GM21576 (cell line): ENCODE data around the gene COL4A6.

ENCODE experiments used
- ATAC-seq: cut with Tn5 transposase; IDR thresholded peaks from one replicate; pipeline ENCODE4 v1.9.1; 2021; ENCODE audit warnings: mild to moderate bottlenecking, moderate library complexity; ENCODE audit not compliant: unreplicated experiment

Gene COL4A6

DNA sequence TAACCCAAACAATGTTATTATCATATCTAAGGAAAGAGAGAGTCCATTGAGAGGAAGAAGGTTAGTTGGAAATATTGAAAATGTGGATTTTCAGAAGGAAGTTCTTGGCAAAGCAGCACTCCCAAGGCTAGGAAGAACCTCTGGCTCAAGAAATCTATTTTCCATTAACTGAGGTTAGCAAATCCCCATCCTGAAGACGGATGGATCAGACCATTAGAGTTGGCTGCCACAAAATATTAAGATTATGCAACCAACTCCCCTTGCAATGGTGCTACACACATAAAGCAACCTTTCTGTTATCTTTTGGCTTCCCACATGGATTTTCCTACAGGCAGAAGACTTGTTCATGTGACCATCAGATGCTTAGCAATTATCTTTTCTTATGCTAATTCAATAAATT, 96.3 kb downstream of the COL4A6 start:
- ATAC-seq, result no peak

DNA sequence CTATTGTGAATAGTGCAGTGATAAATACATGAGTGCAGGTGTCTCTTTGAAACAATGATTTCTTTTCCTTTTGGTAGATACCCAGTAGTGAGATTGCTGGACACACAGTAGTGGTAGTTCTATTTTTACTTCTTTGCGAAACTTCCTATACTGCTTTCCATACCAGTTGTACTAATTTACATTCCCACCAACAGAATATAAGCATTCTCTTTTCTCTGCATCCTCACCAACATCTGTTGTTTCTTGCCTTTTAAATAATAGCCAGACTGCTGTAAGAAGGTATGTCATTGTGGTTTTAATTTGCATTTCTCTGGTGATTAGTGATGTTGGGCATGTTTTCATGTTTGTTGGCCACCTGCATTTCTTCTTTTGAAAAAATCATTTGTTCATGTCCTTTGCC, 105.9 kb downstream of the COL4A6 start:
- ATAC-seq, result no peak

DNA sequence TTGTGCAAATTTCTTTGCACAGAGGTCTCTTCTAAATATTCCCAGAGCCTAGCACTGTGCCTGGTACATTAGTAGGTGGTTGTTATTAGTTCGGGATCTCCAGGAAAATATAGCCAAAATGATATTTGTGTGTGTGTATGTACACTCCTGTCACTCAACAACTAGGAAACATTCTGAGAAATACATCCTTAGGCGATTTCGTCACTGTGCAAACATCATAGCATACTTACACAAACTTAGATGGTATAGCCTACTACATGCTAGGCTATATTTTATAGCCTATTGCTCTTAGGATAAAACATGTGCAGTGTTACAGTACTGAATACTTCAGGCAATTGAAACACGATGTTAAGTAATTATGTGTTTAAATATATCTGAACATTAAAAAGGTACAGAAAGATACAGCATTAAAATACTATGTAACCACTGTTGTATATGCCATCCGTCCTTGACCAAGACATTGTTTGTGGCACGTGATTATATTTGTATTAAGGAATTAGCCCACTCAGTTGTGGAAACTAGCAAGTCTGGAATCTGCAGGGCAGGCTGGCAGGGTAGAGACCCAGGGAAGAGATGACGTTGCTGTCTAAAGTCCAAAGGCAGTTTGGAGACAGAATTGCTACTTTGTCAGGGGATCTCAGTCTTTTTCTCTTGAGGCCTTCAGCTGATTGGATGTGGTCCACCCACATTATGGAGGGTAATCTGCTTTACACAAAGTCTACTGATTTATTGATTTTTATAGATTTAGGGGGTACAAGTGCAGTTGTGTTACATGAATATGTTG, 106.9 kb downstream of the COL4A6 start:
- ATAC-seq, result no peak

DNA sequence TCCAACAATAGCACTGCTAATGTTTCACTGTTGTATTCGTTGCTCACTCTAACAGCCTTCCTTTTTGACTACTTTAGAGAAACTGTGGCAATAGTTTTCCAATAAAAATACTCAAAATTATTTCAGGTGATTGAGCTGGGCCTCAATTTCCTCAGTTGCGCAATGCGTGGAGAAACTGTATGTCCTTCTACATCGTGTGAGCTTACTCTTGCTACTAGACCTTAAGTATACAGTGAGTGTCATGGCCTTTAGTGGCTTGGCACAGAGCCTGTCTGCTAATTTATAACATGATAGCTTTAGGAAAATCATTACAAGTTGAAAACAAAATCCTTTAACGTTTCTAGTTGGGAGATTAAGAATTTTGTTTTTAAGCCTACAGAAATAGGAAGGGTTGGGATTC, 114.5 kb downstream of the COL4A6 start:
- no peak for ATAC-seq

DNA sequence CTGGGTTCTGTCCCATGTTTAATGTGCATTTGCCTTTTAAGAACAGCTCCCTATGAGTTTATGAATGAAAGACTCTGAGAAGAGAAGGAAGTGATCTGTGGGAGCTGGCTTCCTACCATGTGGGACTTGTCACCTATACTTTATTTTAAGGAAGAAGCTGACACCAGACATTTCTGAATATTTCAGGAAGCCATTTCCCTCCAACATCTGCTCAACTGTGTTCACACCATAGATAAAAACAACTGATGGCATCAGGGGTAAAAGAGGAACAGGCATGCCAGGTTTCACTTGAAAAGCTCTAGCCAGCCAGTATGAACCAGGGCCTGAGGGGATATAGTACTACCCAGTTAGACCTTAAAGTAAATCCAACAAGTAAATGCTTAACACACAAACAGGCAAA, 116.0 kb downstream of the COL4A6 start:
- no peak for ATAC-seq

DNA sequence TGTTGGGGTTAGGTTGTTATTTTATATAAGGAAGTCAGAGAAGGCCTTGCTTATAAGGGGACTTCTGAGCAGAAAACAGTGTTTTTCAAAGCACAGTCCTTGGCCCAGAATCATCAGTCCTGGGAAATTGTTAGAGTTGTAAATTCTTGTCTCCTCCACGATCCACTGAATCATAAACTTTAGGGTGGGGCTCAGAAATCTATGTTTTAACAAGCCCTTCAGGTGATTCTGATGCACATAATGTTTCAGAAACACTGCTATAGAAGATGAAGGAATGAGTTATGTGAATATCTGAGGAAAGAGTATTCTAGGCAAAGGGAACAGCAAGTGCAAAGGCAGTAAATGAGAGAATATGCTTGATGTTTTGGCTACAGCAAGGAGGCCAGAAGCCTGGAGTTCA, 121.8 kb downstream of the COL4A6 start:
- no peak for ATAC-seq

DNA sequence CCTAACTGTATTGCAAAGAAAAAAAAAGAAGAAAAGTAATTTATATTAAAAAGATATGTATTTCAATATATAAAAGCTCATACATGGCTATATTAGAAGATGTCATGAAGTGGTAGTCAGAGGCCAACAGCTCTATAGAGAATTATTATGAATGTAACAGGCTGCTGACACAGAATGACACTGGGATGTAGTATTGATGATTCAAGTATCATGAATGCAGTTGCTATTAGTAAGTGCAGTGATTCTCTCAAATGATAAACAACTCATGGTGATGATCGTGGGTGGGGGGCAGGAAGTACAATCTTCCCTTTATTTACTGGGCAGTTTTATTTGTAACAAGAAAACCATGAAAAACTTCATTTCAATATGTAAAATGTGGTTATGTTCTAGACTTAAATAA, 124.6 kb downstream of the COL4A6 start:
- ATAC-seq, result no peak

DNA sequence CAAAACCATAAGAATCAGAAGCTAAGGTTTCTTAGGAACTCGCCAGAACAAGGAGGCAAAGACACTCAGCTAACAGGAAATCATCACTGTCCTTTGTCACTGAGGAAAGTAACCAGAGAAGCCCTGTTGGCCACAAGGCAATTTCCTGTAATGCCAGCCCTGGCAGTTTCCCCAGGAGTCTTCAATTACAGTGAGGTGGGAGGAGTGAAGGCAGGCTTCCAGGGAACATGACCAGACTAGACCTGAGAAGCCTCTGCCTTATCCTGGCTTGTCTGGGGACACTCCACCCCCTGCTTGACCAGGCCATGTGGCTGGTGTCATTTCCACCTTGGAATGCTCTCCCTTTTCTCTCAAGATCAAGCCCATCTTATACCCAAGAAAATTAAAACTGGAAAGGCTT, 125.3 kb downstream of the COL4A6 start:
- ATAC-seq, result no peak

DNA sequence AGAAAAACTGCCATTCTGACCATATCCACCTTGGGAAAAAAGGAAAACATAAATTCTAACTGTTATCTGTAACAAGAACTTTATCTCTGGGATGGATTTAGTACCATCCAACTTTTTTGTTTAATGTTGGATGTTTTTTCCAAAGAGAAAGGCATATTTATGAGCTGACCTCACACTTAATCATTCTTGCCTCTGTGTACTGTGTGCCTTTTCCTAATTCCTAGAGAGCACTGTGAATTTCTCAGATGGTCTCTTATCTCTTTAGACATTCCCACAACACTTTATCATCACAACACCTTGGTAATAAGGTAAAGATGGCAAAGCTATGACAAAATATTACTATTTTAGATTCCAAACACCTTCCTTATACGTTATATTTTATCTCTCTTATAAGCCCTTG, 126.2 kb downstream of the COL4A6 start:
- ATAC-seq, result no peak

DNA sequence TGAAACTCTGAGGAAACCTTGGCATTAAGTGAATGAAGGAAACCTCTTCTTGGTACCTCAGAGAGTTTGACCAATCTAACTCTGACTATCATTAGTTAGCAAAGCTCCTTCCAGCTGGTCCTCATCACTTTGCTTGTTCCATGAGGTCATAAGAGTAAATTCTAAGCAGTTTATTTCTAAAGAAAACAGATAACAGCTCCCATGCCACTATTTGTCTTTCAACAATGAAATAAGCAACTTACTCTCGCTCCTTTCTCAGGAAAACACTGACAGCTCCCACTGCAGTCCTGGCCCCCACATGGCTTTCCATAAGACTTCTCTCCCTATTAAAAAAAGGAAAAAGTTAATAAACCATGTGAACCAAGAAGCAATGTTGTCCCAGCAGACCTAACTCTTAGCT, 127.7 kb downstream of the COL4A6 start:
- no peak for ATAC-seq

DNA sequence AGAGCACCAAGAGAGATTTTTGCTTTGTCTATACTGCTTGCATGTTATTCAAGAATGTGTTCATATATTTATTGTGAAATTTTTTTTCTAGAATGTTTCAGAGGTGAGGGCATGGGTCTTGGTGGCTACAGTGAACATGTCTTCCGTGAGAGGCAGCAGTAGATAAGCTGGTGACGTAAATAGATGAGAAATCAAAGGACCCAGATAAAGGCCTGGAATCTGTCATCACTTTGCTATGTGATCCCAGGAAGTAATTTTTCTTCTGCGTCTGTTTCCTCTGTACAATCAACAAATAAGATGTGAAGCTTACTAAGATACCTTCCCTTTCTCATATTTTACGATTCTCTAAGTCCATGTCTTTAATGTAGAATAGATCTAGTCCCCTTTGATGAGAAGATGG, 129.1 kb downstream of the COL4A6 start:
- ATAC-seq, result no peak

DNA sequence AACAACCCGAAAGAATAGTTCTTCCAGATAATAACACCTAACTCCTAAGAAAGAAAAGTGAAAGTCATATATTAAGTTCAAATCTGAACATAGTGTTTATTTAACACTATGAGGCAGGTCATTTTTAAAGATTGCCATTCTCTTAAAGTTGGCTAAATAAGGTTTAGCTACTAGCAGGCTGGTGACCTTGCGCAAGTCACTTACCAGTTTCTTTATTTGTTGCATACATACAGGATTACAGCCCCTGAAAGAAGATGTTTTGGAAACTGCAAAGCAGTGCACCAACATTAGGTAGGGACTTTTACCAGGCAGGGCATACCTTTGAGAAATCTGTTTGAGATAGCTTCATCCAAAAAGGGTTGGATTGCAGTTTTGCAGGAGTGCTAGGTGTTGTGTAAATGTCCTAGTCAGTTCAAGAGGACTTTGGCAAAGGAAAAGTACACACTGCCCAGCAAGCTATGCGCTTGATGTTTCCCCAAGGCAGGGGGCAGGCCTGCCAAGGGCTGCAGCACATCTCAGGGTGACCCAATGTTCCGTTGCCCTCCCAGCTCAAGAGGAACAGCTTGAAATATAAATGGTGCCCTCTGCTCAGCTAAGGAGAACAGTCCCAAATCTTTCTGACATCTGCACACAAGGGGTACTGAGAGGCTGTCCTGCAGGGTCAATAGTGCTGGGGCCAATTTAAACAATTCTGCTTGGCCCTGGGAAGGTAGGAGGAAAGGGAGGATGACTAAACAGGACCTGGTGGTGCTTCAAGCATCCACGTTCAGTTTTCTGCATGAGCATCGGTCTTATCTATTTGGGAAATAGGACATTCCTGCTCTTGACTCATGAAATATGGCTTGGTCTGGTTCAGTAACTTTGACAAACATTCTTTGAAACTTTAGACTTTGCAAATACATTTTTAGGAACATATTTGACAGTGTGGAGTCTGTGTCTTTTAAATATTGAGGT, 130.8 kb downstream of the COL4A6 start:
- no peak for ATAC-seq

DNA sequence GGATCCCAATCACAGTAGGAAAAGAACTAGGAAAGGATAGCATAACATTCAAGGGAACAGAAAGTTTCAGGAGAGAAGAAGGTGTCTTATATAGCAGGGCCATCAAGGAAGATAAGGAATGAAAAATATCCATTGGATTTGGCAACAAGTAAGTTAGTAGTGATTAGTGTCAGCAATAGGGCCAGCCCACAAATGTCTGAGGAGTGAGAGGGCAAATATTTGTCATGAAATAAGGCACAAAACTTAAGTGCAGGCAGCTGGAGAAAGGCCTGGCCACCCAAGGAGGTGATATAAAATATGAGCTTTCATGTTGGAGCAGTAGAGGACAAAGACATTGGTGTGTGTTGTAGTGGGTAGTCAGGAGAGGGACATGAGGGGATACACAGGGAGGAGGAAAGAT, 132.1 kb downstream of the COL4A6 start:
- ATAC-seq, result no peak

DNA sequence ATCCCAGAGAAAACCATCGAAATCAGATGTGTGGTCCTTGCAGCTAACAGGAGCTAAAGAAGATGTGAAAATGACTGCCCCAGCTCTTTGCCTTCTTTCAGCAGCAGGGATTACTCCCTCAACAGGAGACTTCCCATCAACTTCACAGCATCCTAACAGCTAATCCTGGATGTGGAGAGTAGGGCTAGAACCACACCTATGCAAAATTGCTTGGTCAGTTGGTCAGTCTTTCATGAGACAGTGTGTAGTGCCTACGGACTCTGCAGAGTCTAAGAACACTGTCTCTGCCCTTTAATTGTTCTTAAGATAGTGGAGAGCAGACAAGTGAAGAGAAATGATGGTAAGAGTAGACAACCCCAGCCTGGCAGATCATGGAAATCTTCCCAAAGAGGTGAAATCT, 133.5 kb downstream of the COL4A6 start:
- ATAC-seq, result no peak

DNA sequence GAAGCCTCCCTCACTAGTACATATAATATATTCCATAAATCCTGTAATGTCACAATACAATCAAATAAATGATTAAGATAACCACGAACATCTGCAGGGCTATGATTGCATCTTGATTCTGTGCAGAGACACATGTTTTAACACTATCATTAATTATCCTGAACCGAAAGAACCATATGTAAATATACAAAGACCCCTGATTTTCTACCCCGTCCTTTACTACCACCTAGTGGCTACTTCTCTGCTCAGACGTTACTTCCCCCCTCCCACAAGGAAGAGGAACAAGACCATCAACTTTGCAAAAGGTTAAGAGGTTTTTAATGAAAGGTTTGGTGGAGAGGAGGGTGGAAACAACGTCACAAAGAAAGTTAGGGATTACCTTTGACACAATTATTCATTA, 134.0 kb downstream of the COL4A6 start:
- ATAC-seq, result no peak

DNA sequence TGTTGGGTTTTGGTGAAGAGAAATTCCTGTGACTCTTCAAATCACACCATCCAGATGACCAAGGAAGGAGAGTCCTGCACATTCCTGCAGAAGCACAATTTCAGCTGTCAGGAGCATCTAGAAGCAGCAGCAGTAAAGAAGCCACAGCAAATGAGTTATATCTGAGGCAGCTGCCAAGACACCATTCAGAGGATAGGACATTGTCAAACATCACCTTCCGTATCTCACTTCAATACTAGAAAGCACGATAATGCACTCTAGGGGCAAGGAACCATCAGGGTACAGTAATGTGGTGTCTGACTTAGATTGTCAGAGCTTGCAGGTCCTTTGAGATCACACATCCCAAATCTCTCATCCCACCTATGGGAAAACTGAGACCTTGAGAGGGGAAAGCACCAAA, 134.5 kb downstream of the COL4A6 start:
- no peak for ATAC-seq

DNA sequence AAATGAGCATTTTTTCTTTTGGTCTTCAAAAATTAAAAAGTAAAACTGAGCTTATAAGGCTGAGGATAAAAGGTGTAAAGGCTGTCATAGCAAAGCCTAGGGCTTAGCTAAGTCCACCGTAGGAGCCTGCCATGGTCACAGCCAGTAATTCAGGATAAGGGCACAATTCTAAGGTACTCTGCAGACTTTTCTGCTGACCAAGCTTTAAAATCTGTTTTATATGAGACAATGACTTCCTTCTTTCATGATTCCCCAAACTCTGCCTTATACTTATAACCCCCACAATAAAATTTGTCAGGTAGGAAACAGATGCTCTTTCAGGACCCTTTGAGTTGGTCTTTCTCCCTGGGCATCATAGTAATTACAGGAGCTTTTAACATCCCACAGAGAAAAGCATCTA, 138.5 kb downstream of the COL4A6 start:
- ATAC-seq, result no peak

DNA sequence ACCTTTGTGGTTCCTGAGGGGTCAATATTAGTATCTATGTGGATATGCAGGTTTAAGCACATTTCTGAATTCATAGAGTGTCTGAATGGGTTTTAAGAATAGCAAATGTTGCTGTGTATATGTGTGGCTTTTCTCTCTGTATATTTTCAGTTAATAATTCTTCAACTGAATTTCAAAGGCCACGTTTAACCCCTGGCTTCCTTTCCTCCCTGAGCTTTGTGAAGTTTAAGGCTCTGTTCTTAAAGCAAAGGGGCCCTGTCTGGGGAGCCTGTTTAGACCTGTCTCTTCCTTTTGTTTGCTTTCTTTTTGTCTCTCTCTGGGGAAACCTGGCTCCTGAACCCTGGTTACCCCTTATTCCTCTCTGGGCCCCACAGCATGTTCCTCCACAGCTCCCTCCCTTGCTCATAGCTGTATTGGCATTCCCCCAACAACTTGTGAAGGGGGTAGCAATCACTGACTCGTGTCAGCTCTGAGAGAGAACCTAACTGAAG, 139.1 kb downstream of the COL4A6 start:
- peak; percentile 75 for ATAC-seq

DNA sequence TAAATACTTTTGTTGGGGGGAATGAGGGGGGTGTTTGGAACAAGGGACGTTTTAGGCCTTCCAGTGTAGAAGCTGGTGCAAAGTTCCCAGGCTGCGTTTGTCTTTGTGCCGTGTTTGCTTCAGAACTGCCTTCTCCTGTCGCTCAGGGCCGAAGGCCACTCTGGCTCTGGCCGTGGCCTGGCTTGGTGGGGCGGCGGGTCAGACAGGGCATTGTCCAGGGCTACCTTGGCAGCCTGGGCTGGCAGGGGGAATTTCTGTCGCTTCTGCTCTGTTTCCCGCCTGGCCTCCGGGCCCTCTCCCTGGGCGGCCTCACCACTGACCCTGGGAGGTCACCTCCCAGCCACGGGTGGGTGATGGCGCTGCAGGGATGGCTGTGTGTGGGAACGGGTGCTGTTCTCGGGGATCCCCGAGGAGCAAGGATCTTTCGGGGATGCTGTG, 140.0 kb downstream of the COL4A6 start:
- ATAC-seq, result no peak

DNA sequence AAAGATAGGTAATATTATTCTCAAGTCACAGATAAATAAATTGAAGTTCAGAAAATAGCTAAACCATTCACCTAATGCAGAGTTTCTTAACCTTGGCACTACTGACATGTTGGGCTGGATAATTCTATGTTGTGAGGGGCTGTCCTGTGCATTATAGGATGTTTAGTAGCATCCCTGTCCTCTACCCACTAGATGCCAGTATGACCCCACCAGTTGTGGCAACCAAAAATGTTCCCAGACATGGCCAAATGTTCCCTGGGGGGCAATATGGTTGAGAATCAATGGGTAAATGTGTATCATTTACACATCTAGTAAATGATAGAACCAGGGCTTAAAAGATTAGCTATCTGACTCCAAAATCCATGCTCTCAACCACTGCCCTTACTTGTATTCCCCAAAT, 140.9 kb downstream of the COL4A6 start:
- ATAC-seq, result no peak

DNA sequence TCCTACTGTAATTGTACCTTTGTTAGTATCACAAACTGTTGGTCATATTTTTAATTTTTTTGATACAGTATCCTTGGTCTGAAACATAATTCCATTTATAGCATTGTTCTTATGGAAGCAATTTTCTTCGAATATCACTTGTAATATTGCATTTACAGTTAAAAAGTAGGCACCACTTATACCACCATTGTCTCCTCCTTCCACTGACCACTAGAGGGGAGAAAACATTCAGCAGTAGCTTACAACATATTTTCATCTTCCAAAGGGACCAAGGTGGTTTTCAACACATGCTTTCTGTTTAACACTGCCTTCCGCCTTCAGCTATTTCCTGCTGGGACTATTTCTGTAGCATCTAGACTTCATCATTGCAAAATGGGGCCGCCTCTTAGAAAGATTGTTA, 146.2 kb downstream of the COL4A6 start:
- ATAC-seq, result no peak

DNA sequence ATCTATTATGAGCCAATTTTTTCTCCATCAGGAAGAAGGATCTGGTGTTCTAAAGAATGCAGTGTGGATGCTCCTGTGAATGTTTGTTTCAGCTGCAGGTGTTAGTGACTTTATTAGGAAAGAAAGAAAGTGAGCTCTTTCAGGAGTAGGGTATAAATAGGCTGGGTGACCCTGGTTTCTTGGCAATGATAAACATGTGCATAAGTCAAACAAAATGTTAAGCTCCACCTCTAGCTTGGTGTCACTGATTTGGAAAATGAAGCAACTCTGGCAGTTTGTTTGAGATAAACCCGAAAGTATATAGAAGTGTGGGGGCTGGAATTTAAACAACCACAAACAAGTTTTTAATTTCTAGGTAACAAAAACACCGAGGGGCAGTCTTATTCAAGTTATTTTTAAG, 152.3 kb downstream of the COL4A6 start:
- ATAC-seq, result no peak
